Measurements from ENCODE around the gene RASGRF1.
"Not testable (repeated sequence)": the region's sequence is repeated elsewhere in the genome, so short reads cannot be mapped to it uniquely, and the experiment has no call there.

RASGRF1 gene

DNA sequence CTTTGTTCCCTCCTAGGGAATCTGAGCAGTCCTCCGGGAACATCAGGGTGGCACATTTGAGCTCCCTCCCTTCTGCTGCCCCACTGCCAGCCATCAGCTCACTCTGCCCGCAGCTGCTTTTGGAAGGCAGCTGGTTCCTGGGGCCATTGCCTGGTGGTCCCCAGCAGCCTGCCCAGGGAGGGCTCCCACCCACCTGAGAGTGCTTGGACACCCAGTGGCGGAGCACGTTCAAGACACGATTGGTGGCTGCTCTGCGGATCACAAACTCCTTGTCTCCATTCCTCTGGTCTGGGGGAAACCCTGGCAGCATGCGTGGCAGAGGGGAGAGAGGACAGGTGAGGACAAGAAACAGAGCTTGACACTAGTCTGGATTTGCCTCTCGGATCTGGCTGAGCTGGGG, 92.1 kb downstream of the RASGRF1 start:
- no peak for TF ChIP-seq EZH2 (IDR thresholded peaks at IDR 0.05)
- TF ChIP-seq POLR2AphosphoS5 (IDR thresholded peaks at IDR 0.05; ENCODE audit: borderline replicate concordance, low read depth, low read length), result no peak
- no peak for TF ChIP-seq FOXP2 (optimal IDR thresholded peaks at IDR 0.05; ENCODE audit: control extremely low read depth, extremely low read length, insufficient read depth)
- no peak overlapping the region for H3K27ac ChIP-seq
- no peak overlapping the region for H3K9ac ChIP-seq (ENCODE audit: insufficient read length)
- H3K4me3 ChIP-seq, result no peak overlapping the region
- H3K36me3 ChIP-seq (ENCODE audit: insufficient read depth, low read length), result no peaks in the 10 kb centered on the region
- DNase-seq (ENCODE audit: low read depth, low spot score), result no peak
- no peaks in the 10 kb centered on the region for H3K9me3 ChIP-seq (ENCODE audit: low read depth, low read length)

GRCh38 chr15:78997981-78998499, 92.5 kb downstream of the RASGRF1 start:
- no peaks in the 10 kb centered on the region for H3K9me3 ChIP-seq (ENCODE audit: low read depth, low read length)
- no peak overlapping the region for H3K4me3 ChIP-seq
- TF ChIP-seq FOXP2 (optimal IDR thresholded peaks at IDR 0.05; ENCODE audit: control extremely low read depth, extremely low read length, insufficient read depth) (no peak), EZH2 (IDR thresholded peaks at IDR 0.05) (no peak), POLR2AphosphoS5 (IDR thresholded peaks at IDR 0.05; ENCODE audit: borderline replicate concordance, low read depth, low read length) (no peak)
- no peak overlapping the region for H3K27ac ChIP-seq
- no peak overlapping the region for H3K9ac ChIP-seq (ENCODE audit: insufficient read length)
- H3K36me3 ChIP-seq (ENCODE audit: insufficient read depth, low read length), result no peaks in the 10 kb centered on the region
- no peak for DNase-seq (ENCODE audit: low read depth, low spot score)

- Histone ChIP-seq H3K36me3 (ENCODE audit: insufficient read depth, low read length) (no peaks in the 10 kb centered on the region), H3K9me3 (ENCODE audit: low read depth, low read length) (no peaks in the 10 kb centered on the region), H3K9ac (ENCODE audit: insufficient read length) (no peak overlapping the region), H3K27ac (no peak overlapping the region), H3K4me3 (no peak overlapping the region)
- TF ChIP-seq POLR2AphosphoS5 (IDR thresholded peaks at IDR 0.05; ENCODE audit: borderline replicate concordance, low read depth, low read length) (no peak), EZH2 (IDR thresholded peaks at IDR 0.05) (no peak), FOXP2 (optimal IDR thresholded peaks at IDR 0.05; ENCODE audit: control extremely low read depth, extremely low read length, insufficient read depth) (no peak)
- no peak for DNase-seq (ENCODE audit: low read depth, low spot score)
Measured at GRCh38 chr15:78996894-78997275, 93.7 kb downstream of the RASGRF1 start.

GRCh38 chr15:78995921-78996893, 94.4 kb downstream of the RASGRF1 start:
- DNase-seq (ENCODE audit: low read depth, low spot score), result no peak
- H3K9ac ChIP-seq (ENCODE audit: insufficient read length), result no peak overlapping the region
- no peak overlapping the region for H3K4me3 ChIP-seq
- TF ChIP-seq EZH2 (IDR thresholded peaks at IDR 0.05) (no peak), FOXP2 (optimal IDR thresholded peaks at IDR 0.05; ENCODE audit: control extremely low read depth, extremely low read length, insufficient read depth) (no peak), POLR2AphosphoS5 (IDR thresholded peaks at IDR 0.05; ENCODE audit: borderline replicate concordance, low read depth, low read length) (no peak)
- H3K27ac ChIP-seq, result no peak overlapping the region
- H3K9me3 ChIP-seq (ENCODE audit: low read depth, low read length), result no peaks in the 10 kb centered on the region
- H3K36me3 ChIP-seq (ENCODE audit: insufficient read depth, low read length), result no peaks in the 10 kb centered on the region

DNA sequence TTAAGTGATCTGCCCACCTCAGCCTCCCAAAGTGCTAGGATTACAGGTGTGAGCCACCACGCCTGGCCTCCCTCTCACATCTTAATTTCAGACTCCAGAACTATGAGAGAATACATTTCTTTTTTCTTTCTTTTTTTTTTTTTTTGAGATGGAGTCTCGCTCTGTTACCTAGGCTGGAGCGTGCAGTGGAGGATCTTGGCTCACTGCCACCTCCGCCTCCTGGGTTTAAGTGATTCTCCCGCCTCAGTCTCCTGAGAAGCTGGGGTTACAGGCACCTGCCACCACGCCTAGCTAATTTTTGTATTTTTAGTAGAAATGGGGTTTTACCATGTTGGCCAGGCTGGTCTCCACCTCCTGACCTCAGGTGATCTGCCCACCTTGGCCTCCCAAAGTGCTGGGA, 95.4 kb downstream of the RASGRF1 start:
- H3K27ac ChIP-seq; H3K9ac ChIP-seq (ENCODE audit: insufficient read length); H3K36me3 ChIP-seq (ENCODE audit: insufficient read depth, low read length); H3K9me3 ChIP-seq (ENCODE audit: low read depth, low read length); DNase-seq (ENCODE audit: low read depth, low spot score); H3K4me3 ChIP-seq: not testable (repeated sequence)

GRCh38 chr15:78993931-78994530, 96.5 kb downstream of the RASGRF1 start:
- H3K27ac ChIP-seq, result no peak overlapping the region
- no peak for DNase-seq (ENCODE audit: low read depth, low spot score)

GRCh38 chr15:78993257-78993930, 97.2 kb downstream of the RASGRF1 start:
- no peaks in the 10 kb centered on the region for H3K36me3 ChIP-seq (ENCODE audit: insufficient read depth, low read length)
- no peak overlapping the region for H3K9ac ChIP-seq (ENCODE audit: insufficient read length)
- no peaks in the 10 kb centered on the region for H3K9me3 ChIP-seq (ENCODE audit: low read depth, low read length)
- TF ChIP-seq FOXP2 (optimal IDR thresholded peaks at IDR 0.05; ENCODE audit: control extremely low read depth, extremely low read length, insufficient read depth) (no peak), POLR2AphosphoS5 (IDR thresholded peaks at IDR 0.05; ENCODE audit: borderline replicate concordance, low read depth, low read length) (no peak), EZH2 (IDR thresholded peaks at IDR 0.05) (no peak)
- DNase-seq (ENCODE audit: low read depth, low spot score), result no peak
- no peak overlapping the region for H3K4me3 ChIP-seq
- H3K27ac ChIP-seq, result no peak overlapping the region

More at GRCh38 chr15:78993931-78994530, 96.5 kb downstream of the RASGRF1 start:
- TF ChIP-seq POLR2AphosphoS5 (IDR thresholded peaks at IDR 0.05; ENCODE audit: borderline replicate concordance, low read depth, low read length) (no peak), EZH2 (IDR thresholded peaks at IDR 0.05) (no peak), FOXP2 (optimal IDR thresholded peaks at IDR 0.05; ENCODE audit: control extremely low read depth, extremely low read length, insufficient read depth) (no peak)
- no peak overlapping the region for H3K4me3 ChIP-seq
- H3K36me3 ChIP-seq (ENCODE audit: insufficient read depth, low read length), result no peaks in the 10 kb centered on the region
- H3K9me3 ChIP-seq (ENCODE audit: low read depth, low read length), result no peaks in the 10 kb centered on the region
- H3K9ac ChIP-seq (ENCODE audit: insufficient read length), result no peak overlapping the region

Data from SK-N-MC (cell line).